ENCODE measurements around the gene RAB33A. TPM values are rescaled to one million over a fixed set of nuclear protein-coding genes. Genes with fewer than 3 reads are reported as not detected.

The RAB33A gene
- total and polyA plus RNA-seq, 2 of the 4 experiments (the other 2 are of a cell fraction), result 1.6 to 1.8 TPM

GRCh38 chrX:130174045-130174704 is 2.4 kb downstream of the RAB33A start:
- in situ Hi-C loops (cut with MboI; ENCODE audit: low sequenced_read_pairs) (no loop called here), intact Hi-C loops (cut with micrococcal nuclease) (loop anchor here (5.0 kb wide), 1 partner anchor 62 kb away; the partner anchor contains the start of gene ELF4), dilution Hi-C loops (cut with HindIII; ENCODE audit: low sequenced_read_pairs, unreplicated experiment) (no loop called here)
- peak overlapping the region; percentile 47; the same call in 2 of the 3 replicates for H2BK15ac ChIP-seq (ENCODE audit: low read depth, low read length)
- H4K91ac ChIP-seq (ENCODE audit: insufficient read depth, low read depth, low read length), result peak overlapping the region; percentile 36; the same call in 1 of the 2 replicates
- no peak overlapping the region for H3K18ac ChIP-seq (ENCODE audit: low read depth, low read length)
- peak overlapping the region; percentile 53; the same call in 1 of the 2 replicates for H2AK5ac ChIP-seq (ENCODE audit: low read depth, low read length)
- H4K5ac ChIP-seq (ENCODE audit: low read depth, low read length), result no peak overlapping the region
- 46% methylated on average over 4 of the region's 10 CpGs; no CpG with 5 or more reads in 1 of the 2 experiments for WGBS, 2 experiments (ENCODE audit: extremely low coverage in 2 of 2, insufficient read length in 1 of 2)
- CTCF ChIA-PET, result interaction anchor here (1.0 kb wide), 1 partner anchor 18 kb away, joined by 3 read pairs; no protein-coding TSS in a partner anchor
- H3K79me1 ChIP-seq (ENCODE audit: low read depth in 1 of 2, low read length in 2 of 2), result no peaks in the 10 kb centered on the region
- H3K4me1 ChIP-seq (ENCODE audit: control insufficient read depth, insufficient read depth, low read length), result peaks cover 7% of the 10 kb centered on the region
- POLR2A ChIA-PET (ENCODE audit: unreplicated experiment), result no interaction called here
- peaks cover 2% of the 10 kb centered on the region; the same call in 1 of the 2 replicates for H3K27me3 ChIP-seq (ENCODE audit: control insufficient read depth, insufficient read depth, low read length)
- H3K9me3 ChIP-seq (ENCODE audit: control insufficient read depth, insufficient read depth, low read length), result no peaks in the 10 kb centered on the region
- H3K4me3 ChIP-seq (ENCODE audit: insufficient read depth, low read depth, low read length), result no peak overlapping the region
- peak overlapping the region; percentile 79 for H2AFZ ChIP-seq (replicated peaks; ENCODE audit: low read length, poor library complexity)
- DNase-seq, result peak; percentile 81
- H2BK5ac ChIP-seq (ENCODE audit: low read depth, low read length, poor library complexity, severe bottlenecking), result peak overlapping the region; percentile 76
- ATAC-seq (ENCODE audit: low read depth), result peak; percentile 66
- H4K8ac ChIP-seq (ENCODE audit: low read depth in 2 of 2, low read length in 2 of 2), result peak overlapping the region in 1 of 2 experiments; percentile 52; a peak in 1 of 4 replicates
- no peak overlapping the region; the same call in 1 of the 2 replicates for H3K9ac ChIP-seq (ENCODE audit: low read depth, low read length)
- H3K4ac ChIP-seq (ENCODE audit: low read depth, low read length), result peak overlapping the region; percentile 85
- no peaks in the 10 kb centered on the region; the same call in 1 of the 2 replicates for H4K20me1 ChIP-seq (ENCODE audit: insufficient read depth, low read length)
- BruUV-seq (replicated peaks), result no TSS peak
- 0 out of 2 replicates have a peak overlapping the region, but pooled peaks have one; percentile 61 for H2BK20ac ChIP-seq (ENCODE audit: low read depth, low read length)
- peak overlapping the region; percentile 2 for H2AK9ac ChIP-seq (replicated peaks; ENCODE audit: low read depth, low read length, poor library complexity)
- TF ChIP-seq POLR2A (IDR thresholded peaks at IDR 0.05; ENCODE audit: low read depth, low read length) (no peak), BHLHE40 (IDR thresholded peaks at IDR 0.05; ENCODE audit: low read depth, low read length) (0 out of 2 replicates have a peak, but pooled peaks have one; percentile 48), USF2 (IDR thresholded peaks at IDR 0.05; ENCODE audit: low read depth, low read length) (peak; percentile 46; the same call in 1 of the 2 replicates), MXI1 (IDR thresholded peaks at IDR 0.05; ENCODE audit: borderline replicate concordance, low read depth, low read length) (peak; percentile 44; the same call in 1 of the 2 replicates)
- 0 out of 2 replicates have a peak overlapping the region, but pooled peaks have one; percentile 6 for H3K4me2 ChIP-seq (ENCODE audit: low read depth, low read length)
- peak overlapping the region; percentile 69; the same call in 1 of the 2 replicates for H3K56ac ChIP-seq (ENCODE audit: extremely low read depth, insufficient read depth, low read length)
- H3K36me3 ChIP-seq (ENCODE audit: control insufficient read depth, insufficient read depth, low read length), result no peaks in the 10 kb centered on the region
- H2BK120ac ChIP-seq (ENCODE audit: low read depth, low read length), result peak overlapping the region; percentile 95; the same call in 1 of the 2 replicates
- peaks cover 11% of the 10 kb centered on the region; the same call in 1 of the 2 replicates for H3K9me1 ChIP-seq (ENCODE audit: insufficient read depth, low read length)
- no peak overlapping the region for H3K14ac ChIP-seq (replicated peaks; ENCODE audit: low read depth, low read length)
- H3K23ac ChIP-seq (ENCODE audit: low read depth, low read length), result no peak overlapping the region; the same call in 1 of the 2 replicates
- H3K27ac ChIP-seq (ENCODE audit: insufficient read depth, low read length), result no peak overlapping the region

Data from IMR-90 (cell line).